Hippocampal formation (tissue), 2 donors: ENCODE data around the gene RAB17.

ENCODE experiments used
- DNase-seq, 2 donors: peaks; one replicate each; lab custom pipeline; 2025; lab: John Stamatoyannopoulos, UW

The RAB17 gene

DNA sequence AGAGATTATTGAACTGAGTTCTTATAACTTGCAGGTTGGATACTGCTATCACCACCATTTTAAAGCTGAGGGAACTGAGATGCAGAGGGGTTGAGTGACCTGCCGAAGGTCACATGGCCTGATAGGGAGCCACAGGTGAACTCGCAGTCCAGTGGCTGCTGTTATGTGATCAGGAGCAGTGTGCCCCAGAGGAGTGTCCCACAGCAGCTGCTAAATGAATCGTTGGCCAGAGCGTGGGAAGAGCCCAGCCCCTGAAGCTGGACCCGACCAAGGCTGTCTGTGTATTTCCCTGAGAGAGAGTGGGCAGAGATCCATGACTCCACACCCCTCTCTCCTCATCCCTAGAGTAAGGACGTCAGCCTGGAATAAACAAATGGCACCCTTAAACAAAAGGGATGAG, 50.9 kb downstream of the RAB17 start:
- no peak for DNase-seq

DNA sequence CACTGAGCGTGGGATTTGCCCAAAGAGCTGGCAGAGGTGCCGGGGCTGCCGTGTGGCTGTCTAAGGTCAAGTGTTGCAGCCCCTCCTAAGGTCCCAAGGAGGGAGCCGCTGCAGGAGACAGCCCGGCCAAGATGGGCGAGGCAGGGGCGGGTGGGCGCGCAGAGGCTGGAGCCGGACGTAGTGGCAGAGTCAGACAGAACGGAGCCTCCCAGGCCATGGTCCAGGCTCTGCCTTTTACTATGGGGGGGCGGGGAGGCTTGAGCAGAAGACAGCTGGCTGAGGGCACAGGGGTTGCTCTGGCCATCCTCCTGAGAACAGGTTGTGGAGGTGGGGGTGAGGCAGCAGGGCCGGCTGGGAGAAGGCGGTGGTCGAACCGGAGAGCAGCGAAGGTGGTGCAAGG, 51.6 kb downstream of the RAB17 start:
- no peak for DNase-seq

DNA sequence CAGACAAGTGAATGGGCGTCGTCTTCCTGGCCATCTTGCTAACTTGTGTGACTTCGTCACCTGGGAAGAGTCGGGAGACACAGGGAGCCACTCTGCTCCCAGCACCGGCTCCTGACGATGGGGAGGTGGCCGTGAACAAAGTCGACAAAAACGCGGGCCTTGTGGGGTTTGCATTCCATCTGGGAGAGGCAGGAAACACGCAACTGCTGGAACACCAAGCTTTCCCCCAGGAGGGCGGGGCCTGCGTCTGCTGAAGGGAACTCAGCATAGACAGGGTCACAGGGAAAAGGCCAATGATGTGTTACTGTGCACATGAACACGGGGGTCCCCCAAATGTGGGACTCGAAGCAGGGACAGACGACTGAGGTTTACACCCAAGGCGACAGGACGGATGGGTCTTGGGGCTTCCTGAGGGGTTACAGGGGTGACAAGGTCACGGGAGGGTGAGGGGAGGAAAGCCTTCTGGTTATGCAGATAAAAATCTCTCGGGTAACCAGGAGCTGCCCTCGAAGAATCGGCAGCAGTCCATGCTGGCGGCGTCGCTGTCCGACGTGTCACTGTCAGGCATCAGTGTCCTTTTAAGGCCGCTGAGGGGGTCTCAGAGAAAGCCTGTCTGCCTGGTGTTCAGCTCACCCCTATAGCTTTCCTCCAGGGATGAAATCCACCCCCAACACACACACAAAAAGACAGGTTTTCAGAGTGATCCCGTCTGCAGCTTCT, 52.4 kb downstream of the RAB17 start:
- DNase-seq: no peak

DNA sequence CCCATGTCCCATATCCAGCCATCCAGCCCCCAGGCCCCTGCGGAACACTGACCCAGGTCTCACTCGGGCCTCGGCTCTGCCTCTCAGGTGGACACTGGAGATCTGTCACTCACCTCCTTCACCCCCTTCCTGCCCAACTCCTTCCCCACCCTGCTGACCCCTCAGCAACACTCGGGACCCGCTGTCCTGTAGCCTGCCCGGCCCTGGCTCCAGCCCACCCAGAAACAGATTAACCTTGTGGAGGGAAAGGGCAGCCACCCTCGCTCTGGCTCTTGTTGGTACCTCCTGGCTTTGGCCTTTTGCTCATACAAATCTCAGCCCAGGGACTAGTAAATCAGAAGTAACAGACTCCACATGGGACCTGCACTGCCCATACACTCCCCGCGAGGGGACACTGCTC, 53.9 kb downstream of the RAB17 start:
- DNase-seq: no peak

DNA sequence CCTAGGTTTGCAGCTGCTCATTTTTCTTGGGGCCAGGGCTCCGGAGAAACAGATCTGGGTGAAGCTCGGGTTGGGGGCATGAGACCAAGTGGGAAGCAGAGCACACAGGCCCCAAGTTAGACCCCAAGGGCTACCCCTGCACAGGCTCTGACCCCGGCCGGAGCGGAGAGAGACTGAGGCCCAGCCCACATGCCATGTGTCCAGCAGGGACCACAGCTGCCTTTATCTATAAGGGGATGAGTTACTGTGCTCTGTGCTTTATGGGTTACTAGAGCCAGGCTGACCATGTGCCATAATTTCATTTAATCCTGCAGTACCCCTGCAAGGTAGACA, 54.5 kb downstream of the RAB17 start:
- DNase-seq: no peak

- DNase-seq: no peak
Measured at GRCh38 chr2:237535385-237536082, 55.0 kb downstream of the RAB17 start.

GRCh38 chr2:237534380-237534779, 56.2 kb downstream of the RAB17 start:
- no peak for DNase-seq

DNA sequence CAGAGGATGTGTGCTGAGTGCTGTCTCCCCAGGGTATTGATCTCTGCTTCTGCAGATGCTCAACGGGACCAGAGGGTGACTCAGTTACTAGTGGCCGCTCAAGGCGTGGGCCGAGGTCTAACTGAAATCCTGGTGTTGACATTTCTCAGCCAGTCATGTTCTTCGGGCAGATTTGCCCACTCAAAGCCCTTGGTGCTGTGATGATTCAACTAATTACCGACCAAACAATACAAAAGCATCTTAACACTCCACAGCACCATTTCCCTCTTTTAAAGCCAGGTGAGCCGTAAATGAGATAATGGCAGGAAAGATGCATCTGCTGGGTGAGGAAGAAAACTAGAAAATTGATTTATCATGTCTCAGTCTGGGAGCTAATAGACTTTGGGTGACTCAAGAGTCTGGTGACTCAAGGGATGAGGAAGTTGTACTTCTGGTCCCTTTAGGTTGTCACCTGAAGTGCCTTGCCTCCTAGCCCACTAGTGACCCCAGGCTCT, 56.8 kb downstream of the RAB17 start:
- DNase-seq: no peak

DNA sequence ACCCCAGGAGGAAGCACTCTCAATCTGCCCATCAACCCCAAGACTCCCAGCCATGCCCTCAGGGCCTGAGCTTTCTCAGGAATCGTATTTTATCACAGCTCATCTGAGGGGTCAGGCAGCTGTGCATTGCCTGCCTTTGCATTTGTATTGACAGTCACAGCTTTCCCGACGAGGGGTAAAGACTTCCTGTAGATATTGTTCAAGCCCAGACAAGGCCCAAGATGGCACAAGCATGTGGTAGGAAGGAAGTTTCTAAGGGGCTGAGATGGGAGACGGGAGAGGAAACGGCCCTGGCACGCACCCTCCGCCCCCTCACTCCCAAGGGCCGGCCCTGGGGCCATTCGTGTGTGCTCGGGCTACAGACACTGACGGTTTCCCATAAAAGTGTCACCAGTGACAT, 58.4 kb downstream of the RAB17 start:
- DNase-seq: no peak

DNA sequence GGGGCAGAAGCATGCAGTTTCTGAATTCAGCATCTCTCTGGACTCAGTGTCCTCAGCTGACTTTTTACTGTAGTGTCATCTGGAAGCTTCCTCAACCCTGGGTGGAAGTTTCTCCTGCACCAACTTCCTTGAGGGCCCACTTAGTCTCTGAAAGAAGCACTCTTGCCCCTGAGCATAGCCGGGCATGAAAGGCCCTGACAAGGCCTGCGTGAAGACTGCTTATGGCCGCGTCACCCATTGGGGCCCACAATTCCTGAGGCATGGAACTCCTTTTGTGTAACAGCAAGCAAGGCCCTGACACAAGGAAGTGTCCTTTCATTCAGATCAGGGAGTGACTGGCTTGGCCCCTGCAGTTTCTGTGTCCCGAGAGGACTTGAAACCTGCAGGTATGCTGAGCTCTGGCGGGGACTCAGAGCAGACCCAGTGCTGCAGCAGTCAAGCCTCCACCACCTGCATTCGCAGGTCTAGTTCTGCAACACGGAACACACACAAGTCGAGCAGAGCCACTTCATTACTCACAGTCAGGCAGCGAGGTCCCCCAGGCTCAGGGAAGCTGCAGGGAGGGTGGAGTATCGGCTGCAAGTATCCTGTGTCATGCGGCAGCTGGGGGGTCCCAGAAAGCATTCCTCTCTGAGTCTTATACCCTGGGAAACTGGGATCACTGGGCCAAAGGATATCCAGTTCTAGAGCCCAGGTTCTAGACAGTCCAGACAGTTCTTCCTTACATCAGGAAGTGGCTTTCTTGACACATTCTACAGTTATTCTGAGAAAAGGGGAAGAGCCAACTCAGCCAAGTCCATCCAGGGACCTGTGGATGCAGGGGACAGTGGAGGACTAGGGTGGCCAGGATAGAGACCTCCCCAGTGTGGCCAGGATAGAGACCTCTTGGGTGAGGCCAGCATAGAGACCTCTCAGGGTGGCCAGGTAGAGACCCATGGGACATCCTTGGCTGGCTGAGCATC, 59.8 kb downstream of the RAB17 start:
- no peak for DNase-seq

- peak in 1 of 2 donors; percentile 23 for DNase-seq
Measured at GRCh38 chr2:237529452-237530402, 60.8 kb downstream of the RAB17 start.

GRCh38 chr2:237527766-237528165, 62.8 kb downstream of the RAB17 start:
- no peak for DNase-seq

DNA sequence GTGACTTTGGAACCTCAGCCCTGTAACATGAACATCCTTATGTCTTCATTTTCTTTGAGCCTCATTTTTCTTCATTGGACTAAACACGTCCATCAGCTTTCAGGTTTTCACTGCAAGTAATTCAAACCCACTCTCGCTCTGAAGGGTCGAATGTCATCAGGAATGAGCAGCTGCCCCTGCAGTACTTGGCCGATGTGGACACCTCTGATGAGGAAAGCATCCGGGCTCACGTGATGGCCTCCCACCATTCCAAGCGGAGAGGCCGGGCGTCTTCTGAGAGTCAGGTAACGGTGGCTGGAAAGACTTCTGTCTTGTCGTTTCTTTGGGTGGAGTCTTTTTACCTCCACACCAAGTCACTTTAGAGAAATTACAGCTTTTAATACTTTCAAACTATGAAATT, 63.3 kb downstream of the RAB17 start:
- no peak for DNase-seq

GRCh38 chr2:237525559-237526157, 64.9 kb downstream of the RAB17 start:
- DNase-seq: no peak

GRCh38 chr2:237524631-237525030, 65.9 kb downstream of the RAB17 start:
- no peak for DNase-seq
